ENCODE data around the gene AGAP1. TPM values are rescaled to one million over a fixed set of nuclear protein-coding genes. Genes with fewer than 3 reads are reported as not detected.

The AGAP1 gene
- total RNA-seq, 4 donors from 2014 or later = 23.4 to 46.5 (median 29.3) TPM

DNA sequence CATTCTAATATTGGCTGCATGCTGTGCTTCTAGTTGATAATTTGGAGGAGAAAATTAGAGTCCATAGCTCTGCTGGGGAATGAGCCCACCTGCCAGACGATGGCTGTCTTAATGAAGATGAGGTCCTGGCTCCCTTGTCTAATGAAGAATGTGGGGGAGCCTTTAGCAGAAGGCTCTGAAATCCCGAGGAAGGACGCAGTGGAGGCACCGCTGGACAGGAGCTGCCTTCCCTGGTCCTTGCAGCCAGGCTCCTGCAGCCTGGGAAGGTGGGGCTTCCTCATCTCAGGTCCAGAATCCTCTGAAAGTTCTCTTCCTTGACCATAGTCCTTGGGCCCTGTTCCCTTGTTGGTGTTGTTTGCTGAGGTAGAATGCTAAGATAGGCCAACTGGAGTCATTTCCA lies 208.3 kb downstream of the AGAP1 start:
- no peaks in the 10 kb centered on the region for H3K36me3 ChIP-seq
- no peak overlapping the region for H3K4me3 ChIP-seq (replicated peaks in 1 of 3)
- no peaks in the 10 kb centered on the region for H3K27me3 ChIP-seq
- H3K4me1 ChIP-seq = no peaks in the 10 kb centered on the region
- intact Hi-C loops (cut with DNase I) = no loop called here
- TF ChIP-seq, protein P1, sequence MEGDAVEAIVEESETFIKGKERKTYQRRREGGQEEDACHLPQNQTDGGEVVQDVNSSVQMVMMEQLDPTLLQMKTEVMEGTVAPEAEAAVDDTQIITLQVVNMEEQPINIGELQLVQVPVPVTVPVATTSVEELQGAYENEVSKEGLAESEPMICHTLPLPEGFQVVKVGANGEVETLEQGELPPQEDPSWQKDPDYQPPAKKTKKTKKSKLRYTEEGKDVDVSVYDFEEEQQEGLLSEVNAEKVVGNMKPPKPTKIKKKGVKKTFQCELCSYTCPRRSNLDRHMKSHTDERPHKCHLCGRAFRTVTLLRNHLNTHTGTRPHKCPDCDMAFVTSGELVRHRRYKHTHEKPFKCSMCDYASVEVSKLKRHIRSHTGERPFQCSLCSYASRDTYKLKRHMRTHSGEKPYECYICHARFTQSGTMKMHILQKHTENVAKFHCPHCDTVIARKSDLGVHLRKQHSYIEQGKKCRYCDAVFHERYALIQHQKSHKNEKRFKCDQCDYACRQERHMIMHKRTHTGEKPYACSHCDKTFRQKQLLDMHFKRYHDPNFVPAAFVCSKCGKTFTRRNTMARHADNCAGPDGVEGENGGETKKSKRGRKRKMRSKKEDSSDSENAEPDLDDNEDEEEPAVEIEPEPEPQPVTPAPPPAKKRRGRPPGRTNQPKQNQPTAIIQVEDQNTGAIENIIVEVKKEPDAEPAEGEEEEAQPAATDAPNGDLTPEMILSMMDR (IDR thresholded peaks at IDR 0.05) = no peak
- TF ChIP-seq POLR2A (IDR thresholded peaks at IDR 0.05) = no peak
- DNase-seq = no peak
- WGBS, 2 donors = 83 to 88% methylated on average over 4 of the region's 4 CpGs
- H3K9me3 ChIP-seq = no peaks in the 10 kb centered on the region
- H3K27ac ChIP-seq = no peak overlapping the region

DNA sequence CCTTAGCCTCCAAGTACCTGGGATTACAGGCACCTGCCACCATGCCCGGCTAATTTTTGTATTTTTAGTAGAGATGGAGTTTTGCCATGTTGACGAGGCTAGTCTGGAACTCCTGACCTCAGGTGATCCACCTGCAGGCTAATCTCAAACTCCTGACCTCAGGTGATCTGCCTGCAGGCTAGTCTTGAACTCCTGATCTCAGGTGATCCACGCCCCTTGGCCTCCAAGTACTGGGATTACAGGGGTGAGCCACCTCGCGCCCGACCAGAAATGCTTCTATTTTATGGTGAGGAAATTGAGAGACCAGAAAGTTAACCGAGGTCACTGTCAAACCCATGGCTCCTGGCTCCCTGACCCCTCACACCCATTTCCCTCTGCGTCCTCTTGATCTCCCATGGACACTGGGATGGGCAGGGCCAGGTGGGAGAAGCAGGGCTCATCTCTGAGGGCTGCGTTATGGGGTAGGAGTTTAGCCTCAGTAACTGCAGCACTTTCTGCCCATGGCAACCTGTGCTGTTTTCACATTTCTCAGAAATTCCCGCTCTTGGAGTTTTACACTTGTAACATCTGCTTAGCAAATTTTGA lies 210.0 kb downstream of the AGAP1 start:
- Histone ChIP-seq H3K9me3 (no peaks in the 10 kb centered on the region), H3K27ac (no peak overlapping the region), H3K27me3 (no peaks in the 10 kb centered on the region), H3K36me3 (no peaks in the 10 kb centered on the region), H3K4me3 (replicated peaks in 1 of 3) (no peak overlapping the region), H3K4me1 (peaks cover 0 to 1% of the 10 kb centered on the region in 2 donors)
- no peak for TF ChIP-seq POLR2A (IDR thresholded peaks at IDR 0.05)
- TF ChIP-seq, protein P1 (IDR thresholded peaks at IDR 0.05) = no peak
- intact Hi-C loops (cut with DNase I) = no loop called here
- 95 to 97% methylated on average over 10 of the region's 10 CpGs for WGBS, 2 donors
- no peak for DNase-seq

DNA sequence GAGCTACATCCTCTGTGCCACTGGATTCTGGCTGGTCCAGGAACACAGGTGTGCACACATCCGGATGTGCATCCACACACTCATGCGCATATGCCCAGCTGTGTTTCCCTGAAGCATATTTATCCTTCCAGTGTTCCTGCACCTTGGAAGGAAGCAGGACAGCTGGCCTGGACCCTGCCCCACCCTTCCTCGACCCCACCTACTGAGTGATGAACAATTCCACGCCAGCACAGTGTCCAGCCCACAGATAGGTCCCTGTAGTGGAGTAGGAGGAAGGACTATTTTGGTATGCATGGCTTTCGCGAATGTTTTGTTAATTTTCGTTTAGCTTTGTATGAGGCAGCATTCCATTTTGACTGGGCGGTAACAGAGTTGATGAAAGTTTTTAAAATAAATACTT lies 211.5 kb downstream of the AGAP1 start:
- Histone ChIP-seq H3K9me3 (no peaks in the 10 kb centered on the region), H3K4me3 (replicated peaks in 1 of 3) (no peak overlapping the region), H3K4me1 (peaks cover 4 to 15% of the 10 kb centered on the region in 2 donors), H3K36me3 (no peaks in the 10 kb centered on the region), H3K27ac (no peak overlapping the region), H3K27me3 (no peaks in the 10 kb centered on the region)
- intact Hi-C loops (cut with DNase I) = no loop called here
- no peak for DNase-seq
- WGBS, 2 donors = 83 to 88% methylated on average over 8 of the region's 8 CpGs
- TF ChIP-seq POLR2A (IDR thresholded peaks at IDR 0.05) = no peak
- TF ChIP-seq, protein P1 (IDR thresholded peaks at IDR 0.05) = no peak

DNA sequence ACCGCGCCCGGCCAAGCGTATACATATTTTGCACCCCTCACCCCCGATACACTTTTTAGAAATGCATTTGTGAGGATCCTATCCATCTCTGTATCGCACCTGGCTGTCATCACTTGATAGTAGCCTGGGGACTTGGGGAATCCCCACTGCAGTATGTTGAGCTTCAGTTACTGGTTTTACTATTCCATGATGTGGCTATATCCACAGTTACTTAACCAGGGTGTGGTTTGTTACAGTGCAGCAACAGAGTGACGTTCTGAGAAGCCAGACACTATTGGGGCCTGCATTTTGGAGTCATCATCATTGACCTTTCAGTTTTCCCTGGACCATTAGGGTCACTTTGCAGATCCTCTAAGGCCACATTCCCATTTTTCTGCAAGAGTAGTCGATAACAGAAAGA lies 212.7 kb downstream of the AGAP1 start:
- no peak for DNase-seq
- peaks cover 5 to 22% of the 10 kb centered on the region in 2 donors for H3K4me1 ChIP-seq
- H3K36me3 ChIP-seq = no peaks in the 10 kb centered on the region
- H3K4me3 ChIP-seq (replicated peaks in 1 of 3) = no peak overlapping the region
- intact Hi-C loops (cut with DNase I) = no loop called here
- no peak overlapping the region for H3K27ac ChIP-seq
- 93 to 99% methylated on average over 8 of the region's 8 CpGs for WGBS, 2 donors
- no peaks in the 10 kb centered on the region for H3K9me3 ChIP-seq
- H3K27me3 ChIP-seq = no peaks in the 10 kb centered on the region
- TF ChIP-seq, protein P1 (IDR thresholded peaks at IDR 0.05) = no peak
- TF ChIP-seq POLR2A (IDR thresholded peaks at IDR 0.05) = no peak

DNA sequence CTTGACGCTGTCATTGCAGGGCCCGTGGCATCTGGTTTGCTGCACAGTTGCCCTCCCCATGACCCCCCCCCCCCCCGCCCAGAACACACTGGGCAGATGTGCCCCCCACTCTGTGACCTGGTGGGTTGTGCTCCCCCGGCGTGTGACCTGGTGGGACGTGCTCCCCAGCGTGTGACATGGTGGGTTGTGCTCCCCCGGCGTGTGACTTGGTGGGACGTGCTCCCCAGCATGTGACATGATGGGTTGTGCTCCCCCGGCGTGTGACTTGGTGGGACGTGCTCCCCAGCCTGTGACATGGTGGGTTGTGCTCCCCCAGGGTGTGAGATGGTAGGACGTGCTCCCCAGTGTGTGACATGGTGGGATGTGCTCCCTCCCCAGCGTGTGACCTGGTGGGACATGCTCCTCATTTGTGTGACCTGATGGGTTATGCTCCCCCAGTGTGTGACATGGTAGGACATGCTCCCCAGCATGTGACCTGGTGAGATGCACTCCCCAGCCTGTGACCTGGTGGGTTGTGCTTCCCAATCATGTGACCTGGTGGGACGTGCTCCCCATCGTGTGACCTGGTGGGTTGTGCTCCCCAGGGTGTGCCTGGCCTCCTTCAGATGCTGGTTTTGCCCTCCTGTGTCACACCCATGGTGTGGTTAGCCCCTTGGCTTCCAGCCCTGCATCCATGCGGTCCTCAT lies 213.7 kb downstream of the AGAP1 start:
- H3K27ac ChIP-seq = no peak overlapping the region
- no peaks in the 10 kb centered on the region for H3K9me3 ChIP-seq
- no peak overlapping the region for H3K4me3 ChIP-seq (replicated peaks in 1 of 3)
- H3K4me1 ChIP-seq = peaks cover 5 to 22% of the 10 kb centered on the region in 2 donors
- H3K36me3 ChIP-seq = no peaks in the 10 kb centered on the region
- WGBS, 2 donors = 93 to 99% methylated on average over 6 to 7 of the region's 18 CpGs
- H3K27me3 ChIP-seq = no peaks in the 10 kb centered on the region
- no peak for TF ChIP-seq POLR2A (IDR thresholded peaks at IDR 0.05)
- TF ChIP-seq, protein P1 (IDR thresholded peaks at IDR 0.05) = no peak
- intact Hi-C loops (cut with DNase I) = no loop called here
- no peak for DNase-seq

All from thyroid gland (tissue), 4 donors.